Astrocyte of the hippocampus (primary cell): ENCODE measurements around the gene TTLL4.
"Not testable (repeated sequence)": the region's sequence is repeated elsewhere in the genome, so short reads cannot be mapped to it uniquely, and the experiment has no call there.

Experiments
- DNase-seq: peaks from one replicate; pipeline ENCODE4 v3.0.0; 2011; ENCODE audit warnings: low read depth, low spot score

Gene TTLL4

GRCh38 chr2:218743068-218743467 is 32.4 kb downstream of the TTLL4 start:
- no peak for DNase-seq

GRCh38 chr2:218744615-218745014 is 34.0 kb downstream of the TTLL4 start:
- DNase-seq, result no peak

- no peak for DNase-seq
These were observed 34.5 kb downstream of the TTLL4 start for GRCh38 chr2:218745160-218745558.

- DNase-seq, result peak; percentile 88
These were observed 35.2 kb downstream of the TTLL4 start for GRCh38 chr2:218745559-218746469.

- DNase-seq, result no peak
These were observed 35.8 kb downstream of the TTLL4 start for GRCh38 chr2:218746470-218746795.

GRCh38 chr2:218746960-218747359 is 36.3 kb downstream of the TTLL4 start:
- DNase-seq, result no peak

- DNase-seq, result no peak
These were observed 38.3 kb downstream of the TTLL4 start for GRCh38 chr2:218748741-218749441.

- no peak for DNase-seq
These were observed 43.6 kb downstream of the TTLL4 start for GRCh38 chr2:218754201-218754600.

- DNase-seq, result no peak
These were observed 44.1 kb downstream of the TTLL4 start for GRCh38 chr2:218754781-218755180.

- no peak for DNase-seq
These were observed 44.5 kb downstream of the TTLL4 start for GRCh38 chr2:218755198-218755566.

GRCh38 chr2:218755567-218756404 is 45.2 kb downstream of the TTLL4 start:
- no peak for DNase-seq

- no peak for DNase-seq
These were observed 46.2 kb downstream of the TTLL4 start for GRCh38 chr2:218756599-218757377.

- no peak for DNase-seq
These were observed 51.2 kb downstream of the TTLL4 start for GRCh38 chr2:218761795-218762194.

- DNase-seq, result not testable (repeated sequence)
These were observed 62.1 kb downstream of the TTLL4 start for GRCh38 chr2:218772759-218773158.

GRCh38 chr2:218773881-218774280 is 63.2 kb downstream of the TTLL4 start:
- no peak for DNase-seq

GRCh38 chr2:218776488-218776887 is 65.9 kb downstream of the TTLL4 start:
- DNase-seq, result no peak

GRCh38 chr2:218777276-218777990 is 66.8 kb downstream of the TTLL4 start:
- DNase-seq, result no peak

GRCh38 chr2:218780046-218780445 is 69.4 kb downstream of the TTLL4 start:
- no peak for DNase-seq

- no peak for DNase-seq
These were observed 70.4 kb downstream of the TTLL4 start for GRCh38 chr2:218780851-218781690.
